CD4-positive, alpha-beta memory T cell (primary cell): ENCODE data around the gene NCR2. TPM values are rescaled to one million over a fixed set of nuclear protein-coding genes. Genes with fewer than 3 reads are reported as not detected.

Source experiments
- CTCF ChIA-PET: fragments of 350-600 bp; sonication (Branson Sonifier 250); formaldehyde crosslinking; loops from one replicate; lab custom pipeline; 2021; ENCODE audit warnings: inconsistent platforms; ENCODE audit not compliant: partially characterized antibody; lab: Charles Lee
- POLR2A ChIA-PET: fragments of 350-600 bp; sonication (Branson Sonifier 250); formaldehyde crosslinking; loops from one replicate; lab custom pipeline; 2021; ENCODE audit not compliant: partially characterized antibody; lab: Charles Lee
- DNase-seq, 5 donors: peaks; one replicate each; pipeline versions ENCODE4 v3.0.0 to v3.0.0-alpha.2; 2020 to 2022; ENCODE audit warnings: mixed read lengths in 1 of 5
- H3K27ac ChIP-seq: one replicate; pipeline ENCODE4 v1.7.0; 2013; ENCODE audit warnings: low read depth, low read length
- H3K27me3 ChIP-seq: 2 replicates; pipeline ENCODE4 v1.7.0; 2013; ENCODE audit warnings: mild to moderate bottlenecking, low read length, moderate library complexity; ENCODE audit not compliant: insufficient read depth
- H3K36me3 ChIP-seq: 2 replicates; pipeline ENCODE4 v1.7.0; 2013; ENCODE audit warnings: mild to moderate bottlenecking, low read length, moderate library complexity; ENCODE audit not compliant: insufficient read depth
- H3K4me1 ChIP-seq: 2 replicates; pipeline ENCODE4 v1.7.0; 2013; ENCODE audit warnings: mild to moderate bottlenecking, low read length, moderate library complexity; ENCODE audit not compliant: insufficient read depth
- H3K4me3 ChIP-seq, 2 donors: one replicate each; pipeline ENCODE4 v1.7.0; 2013; ENCODE audit warnings: low read length in 2 of 2, mild to moderate bottlenecking in 1 of 2
- H3K9me3 ChIP-seq, 2 donors: one replicate each; pipeline ENCODE4 v1.7.0; 2013; ENCODE audit warnings: low read length in 2 of 2, control low read depth in 1 of 2; ENCODE audit not compliant: control insufficient read depth in 1 of 2
- H3K27ac Mint-ChIP-seq, 7 donors: one replicate each; pipeline ENCODE4 v1.8.0; 2020 to 2021; ENCODE audit warnings: mixed read lengths in 7 of 7, mild to moderate bottlenecking in 6 of 7, inconsistent platforms in 3 of 7, moderate library complexity in 3 of 7
- H3K27me3 Mint-ChIP-seq, 2 donors: one replicate each; pipeline ENCODE4 v1.8.0; 2020 to 2021; ENCODE audit warnings: mixed read lengths in 2 of 2
- H3K36me3 Mint-ChIP-seq, 2 donors: one replicate each; pipeline ENCODE4 v1.8.0; 2020 to 2021; ENCODE audit warnings: mixed read lengths in 2 of 2, inconsistent platforms in 1 of 2, mild to moderate bottlenecking in 1 of 2
- H3K4me1 Mint-ChIP-seq, 4 donors: one replicate each; pipeline ENCODE4 v1.8.0; 2020 to 2021; ENCODE audit warnings: mixed read lengths in 4 of 4, mild to moderate bottlenecking in 1 of 4
- H3K4me3 Mint-ChIP-seq, 8 donors: one replicate each; pipeline ENCODE4 v1.8.0; 2020 to 2021; ENCODE audit warnings: mixed read lengths in 8 of 8, mild to moderate bottlenecking in 7 of 8, moderate library complexity in 6 of 8, inconsistent platforms in 3 of 8
- H3K9me3 Mint-ChIP-seq, 8 donors: one replicate each; pipeline ENCODE4 v1.8.0; 2020 to 2021; ENCODE audit warnings: mixed read lengths in 8 of 8, mild to moderate bottlenecking in 5 of 8, inconsistent platforms in 3 of 8, moderate library complexity in 1 of 8
- intact Hi-C: fragments of 100-400 bp; cut with micrococcal nuclease; formaldehyde crosslinking; loops from one replicate; pipeline ENCODE4 v1.15.1; 2023
- polyA plus RNA-seq, 2 donors: library from polyadenylated mRNA; unstranded; fragments of 300-500 nt; fragmentation: Illumina TruSeq; gene quantifications; one replicate each; pipeline ENCODE4 v1.2.3, GENCODE V29; 2021
- total RNA-seq, 2 experiments: library from RNA; stranded (reverse); gene quantifications; one replicate each; pipeline ENCODE4 v1.2.3, GENCODE V29; 2021

NCR2 gene
- total and polyA plus RNA-seq, 4 experiments from 2014 or later, result not detected

DNA sequence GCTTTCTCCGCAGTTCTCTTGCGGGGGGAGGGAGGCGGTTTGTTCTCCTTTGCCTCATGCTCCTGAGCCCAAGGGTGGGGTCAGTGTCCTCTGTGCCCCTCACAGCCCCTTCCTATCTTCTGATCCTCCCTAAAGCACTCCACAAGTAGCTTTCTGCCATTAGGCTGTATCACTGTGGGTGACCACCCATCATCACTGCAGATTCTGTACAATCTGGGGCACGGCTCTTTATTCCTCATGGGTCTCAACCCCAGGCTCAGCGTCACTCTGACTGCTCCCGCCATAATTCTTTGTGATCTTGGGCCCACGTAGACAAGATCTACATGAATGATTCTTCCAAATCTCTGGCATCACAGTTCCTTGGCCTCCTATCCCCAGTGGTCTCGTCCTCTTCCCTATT, 10.5 kb downstream of the NCR2 start:
- DNase-seq, result no peak
- H3K27me3 ChIP-seq, result no peaks in the 10 kb centered on the region
- no peak overlapping the region for H3K4me3 ChIP-seq
- peak overlapping the region in 1 of 8 donors; percentile 52 for H3K4me3 Mint-ChIP-seq
- H3K27ac ChIP-seq, result no peak overlapping the region
- H3K36me3 Mint-ChIP-seq, result peaks cover 0 to 5% of the 10 kb centered on the region in 2 donors
- intact Hi-C loops, result no loop called here
- H3K36me3 ChIP-seq, result no peaks in the 10 kb centered on the region
- H3K27ac Mint-ChIP-seq, result peak overlapping the region in 2 of 7 donors; percentile 50 to 74
- ChIA-PET POLR2A (interaction anchor here (1.3 kb wide), 1 partner anchor 11 kb away, joined by 6 read pairs; no protein-coding TSS in a partner anchor), CTCF (interaction anchor here (1.3 kb wide), 1 partner anchor 12 kb away, joined by 5 read pairs; no protein-coding TSS in a partner anchor)
- peaks cover 17% of the 10 kb centered on the region for H3K4me1 ChIP-seq
- H3K9me3 ChIP-seq, result no peaks in the 10 kb centered on the region
- H3K4me1 Mint-ChIP-seq, result peaks cover 17 to 27% (median 22%) of the 10 kb centered on the region in 4 donors
- peaks cover 5 to 14% of the 10 kb centered on the region in 2 donors for H3K27me3 Mint-ChIP-seq
- peaks cover 0 to 11% (median 6%) of the 10 kb centered on the region in 8 donors for H3K9me3 Mint-ChIP-seq

DNA sequence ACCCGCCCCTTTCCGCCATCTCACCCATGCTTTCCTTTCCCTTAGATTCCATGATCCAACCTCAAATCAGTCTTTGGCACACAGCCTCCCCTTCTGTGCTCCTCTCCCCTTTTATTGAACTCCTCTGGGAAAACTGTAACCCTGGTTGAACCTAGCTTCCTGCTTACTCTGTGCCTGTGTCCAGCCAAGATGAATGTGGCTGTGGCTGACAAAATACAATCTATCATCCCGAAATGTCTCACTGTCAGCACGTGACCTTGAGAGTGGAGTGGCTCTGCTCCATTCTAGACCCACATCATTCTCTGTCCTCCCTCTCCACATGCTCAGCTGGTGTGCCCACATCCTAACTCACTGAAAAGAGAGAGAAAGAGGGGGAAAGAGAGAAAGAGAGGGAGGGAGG, 11.0 kb downstream of the NCR2 start:
- H3K27me3 Mint-ChIP-seq, result peaks cover 7 to 19% of the 10 kb centered on the region in 2 donors
- Histone ChIP-seq H3K4me3 (no peak overlapping the region), H3K4me1 (peaks cover 17% of the 10 kb centered on the region), H3K27me3 (no peaks in the 10 kb centered on the region), H3K36me3 (no peaks in the 10 kb centered on the region), H3K27ac (no peak overlapping the region), H3K9me3 (no peaks in the 10 kb centered on the region)
- no peak for DNase-seq
- H3K9me3 Mint-ChIP-seq, result peaks cover 0 to 11% (median 6%) of the 10 kb centered on the region in 8 donors
- intact Hi-C loops, result no loop called here
- ChIA-PET POLR2A (no interaction called here), CTCF (no interaction called here)
- peak overlapping the region in 1 of 7 donors; percentile 38 for H3K27ac Mint-ChIP-seq
- H3K4me1 Mint-ChIP-seq, result peaks cover 17 to 27% (median 22%) of the 10 kb centered on the region in 4 donors
- H3K4me3 Mint-ChIP-seq, result peak overlapping the region in 1 of 8 donors; percentile 26
- peaks cover 0 to 5% of the 10 kb centered on the region in 2 donors for H3K36me3 Mint-ChIP-seq

DNA sequence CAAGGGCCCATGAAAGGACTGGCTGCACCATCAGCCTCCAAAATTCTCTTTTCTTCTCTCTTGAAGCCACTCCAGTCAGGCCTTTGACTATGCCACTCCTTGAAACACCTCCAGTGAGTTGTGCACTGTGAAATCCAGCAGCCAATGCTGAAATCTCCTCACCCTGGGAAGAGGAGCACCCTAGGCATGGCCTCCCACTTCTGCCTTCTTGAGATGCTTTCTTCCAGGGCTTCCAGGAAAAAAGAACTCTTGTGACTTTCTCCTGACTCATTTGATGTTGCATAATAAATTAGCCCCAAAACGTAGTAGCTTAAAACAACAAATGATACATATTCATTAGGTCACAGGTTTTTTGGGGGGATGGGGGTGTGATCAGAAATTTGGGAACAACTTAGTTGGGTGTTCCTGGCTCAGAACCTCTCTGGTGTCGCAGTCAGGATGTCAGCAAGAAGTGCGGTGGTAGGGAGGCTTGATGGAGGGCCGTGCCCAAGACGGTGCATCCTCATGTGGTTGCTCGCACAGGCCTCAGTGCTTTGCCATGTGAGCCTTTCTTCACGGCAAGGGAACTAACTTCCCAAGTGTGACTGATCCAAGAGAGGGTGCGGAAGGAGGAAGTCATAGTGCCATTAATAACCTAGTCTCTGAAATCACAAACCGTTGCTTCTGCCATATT, 12.1 kb downstream of the NCR2 start:
- POLR2A ChIA-PET, result no interaction called here
- H3K27ac Mint-ChIP-seq, result peak overlapping the region in 1 of 7 donors; percentile 47
- CTCF ChIA-PET, result no interaction called here

DNA sequence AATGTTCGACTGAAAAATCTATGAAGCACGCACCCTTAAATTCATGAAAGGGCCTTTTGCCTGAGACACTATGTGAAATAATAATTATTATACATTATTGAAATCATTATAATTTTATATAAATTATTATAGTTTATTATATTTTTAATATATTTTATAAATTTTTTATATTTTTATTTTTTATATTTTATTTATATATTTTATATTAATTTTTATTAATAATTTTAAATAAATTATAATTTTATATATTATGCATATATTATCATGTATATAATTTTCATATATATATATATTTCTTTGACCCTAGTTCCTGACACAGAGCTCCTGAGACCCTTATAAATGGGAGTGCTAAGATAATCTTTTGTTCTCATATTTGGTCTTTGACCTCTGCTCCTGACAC, 13.5 kb downstream of the NCR2 start:
- no peak overlapping the region for H3K4me3 ChIP-seq
- intact Hi-C loops, result no loop called here
- H3K4me1 ChIP-seq, result peaks cover 17% of the 10 kb centered on the region
- ChIA-PET POLR2A (no interaction called here), CTCF (interaction anchor here (1.2 to 1.7 kb wide), 3 partner anchors 14 to 30 kb away, joined by 3 read pairs; no protein-coding TSS in a partner anchor)
- H3K27me3 ChIP-seq, result no peaks in the 10 kb centered on the region
- H3K4me1 Mint-ChIP-seq, result peaks cover 17 to 27% (median 22%) of the 10 kb centered on the region in 4 donors
- peaks cover 0 to 5% of the 10 kb centered on the region in 2 donors for H3K36me3 Mint-ChIP-seq
- H3K9me3 Mint-ChIP-seq, result peaks cover 0 to 11% (median 6%) of the 10 kb centered on the region in 8 donors
- no peak for DNase-seq
- no peaks in the 10 kb centered on the region for H3K36me3 ChIP-seq
- no peaks in the 10 kb centered on the region for H3K9me3 ChIP-seq
- H3K27ac Mint-ChIP-seq, result no peak overlapping the region
- no peak overlapping the region for H3K4me3 Mint-ChIP-seq
- H3K27ac ChIP-seq, result no peak overlapping the region
- peaks cover 7 to 25% of the 10 kb centered on the region in 2 donors for H3K27me3 Mint-ChIP-seq

More for the DNA sequence above, 12.1 kb downstream of the NCR2 start:
- peaks cover 17 to 27% (median 22%) of the 10 kb centered on the region in 4 donors for H3K4me1 Mint-ChIP-seq
- Histone ChIP-seq H3K4me3 (no peak overlapping the region), H3K27ac (no peak overlapping the region), H3K27me3 (no peaks in the 10 kb centered on the region), H3K9me3 (no peaks in the 10 kb centered on the region), H3K4me1 (peaks cover 17% of the 10 kb centered on the region), H3K36me3 (no peaks in the 10 kb centered on the region)
- no peak for DNase-seq
- H3K36me3 Mint-ChIP-seq, result peaks cover 0 to 5% of the 10 kb centered on the region in 2 donors
- no peak overlapping the region for H3K4me3 Mint-ChIP-seq
- intact Hi-C loops, result no loop called here
- H3K27me3 Mint-ChIP-seq, result peaks cover 7 to 22% of the 10 kb centered on the region in 2 donors
- H3K9me3 Mint-ChIP-seq, result peaks cover 0 to 11% (median 6%) of the 10 kb centered on the region in 8 donors

DNA sequence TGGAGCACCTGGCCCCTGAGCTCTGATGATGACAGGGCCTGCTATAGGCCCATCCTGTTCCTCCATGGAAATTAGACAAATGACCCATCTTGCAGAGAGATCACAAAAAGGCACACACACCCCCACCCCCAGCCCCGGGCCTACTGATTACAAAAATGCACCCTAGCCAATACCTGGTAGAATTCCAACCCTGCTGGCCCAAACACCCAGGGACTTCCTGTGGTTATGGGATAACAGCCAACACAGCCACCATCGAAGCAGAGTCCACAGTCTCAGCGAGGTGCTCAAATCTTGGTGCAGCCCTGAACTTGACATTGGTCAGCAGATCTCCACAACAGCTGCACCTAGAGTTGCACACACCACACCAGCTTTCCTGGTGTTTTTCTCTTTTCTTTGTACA, 17.0 kb downstream of the NCR2 start:
- Histone ChIP-seq H3K36me3 (no peaks in the 10 kb centered on the region), H3K4me3 (no peak overlapping the region), H3K27me3 (no peaks in the 10 kb centered on the region), H3K9me3 (no peaks in the 10 kb centered on the region), H3K4me1 (no peaks in the 10 kb centered on the region), H3K27ac (no peak overlapping the region)
- CTCF ChIA-PET, result no interaction called here
- Mint-ChIP-seq H3K27ac (no peak overlapping the region), H3K4me3 (no peak overlapping the region), H3K27me3 (peaks cover 17 to 29% of the 10 kb centered on the region in 2 donors), H3K4me1 (peaks cover 0 to 1% (median 0%) of the 10 kb centered on the region in 4 donors), H3K36me3 (peaks cover 0 to 5% of the 10 kb centered on the region in 2 donors), H3K9me3 (peaks cover 0 to 12% (median 6%) of the 10 kb centered on the region in 8 donors)
- POLR2A ChIA-PET, result no interaction called here
- intact Hi-C loops, result no loop called here
- DNase-seq, result no peak

DNA sequence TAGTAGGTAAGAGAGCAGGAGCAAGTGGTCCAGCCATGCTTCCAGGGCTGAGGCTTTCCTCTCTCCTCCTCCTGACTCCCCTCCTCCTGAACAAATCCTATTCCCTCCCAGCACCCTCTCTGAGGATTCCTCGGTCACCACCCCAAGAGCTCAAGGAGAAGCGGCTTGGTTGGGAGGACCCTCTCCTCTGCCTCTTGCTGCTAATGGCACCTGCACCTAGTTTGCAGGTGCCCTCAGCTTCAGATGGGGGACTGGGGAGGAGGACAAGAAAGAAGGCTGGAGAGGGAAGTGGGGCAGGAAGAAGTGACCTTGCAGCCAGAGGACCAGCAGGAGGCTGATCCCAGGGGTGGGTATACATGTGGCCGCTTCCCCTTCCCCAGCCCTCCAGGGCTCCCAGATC, 17.5 kb downstream of the NCR2 start:
- H3K27me3 Mint-ChIP-seq, result peaks cover 17 to 30% of the 10 kb centered on the region in 2 donors
- peaks cover 0 to 13% (median 6%) of the 10 kb centered on the region in 8 donors for H3K9me3 Mint-ChIP-seq
- no peak for DNase-seq
- no peak overlapping the region for H3K27ac Mint-ChIP-seq
- H3K27ac ChIP-seq, result no peak overlapping the region
- no peak overlapping the region for H3K4me3 Mint-ChIP-seq
- no peaks in the 10 kb centered on the region for H3K4me1 Mint-ChIP-seq
- ChIA-PET POLR2A (no interaction called here), CTCF (no interaction called here)
- intact Hi-C loops, result no loop called here
- H3K36me3 Mint-ChIP-seq, result peaks cover 0 to 5% of the 10 kb centered on the region in 2 donors
- H3K4me1 ChIP-seq, result no peaks in the 10 kb centered on the region
- no peaks in the 10 kb centered on the region for H3K36me3 ChIP-seq
- H3K4me3 ChIP-seq, result no peak overlapping the region
- no peaks in the 10 kb centered on the region for H3K9me3 ChIP-seq
- H3K27me3 ChIP-seq, result no peaks in the 10 kb centered on the region

DNA sequence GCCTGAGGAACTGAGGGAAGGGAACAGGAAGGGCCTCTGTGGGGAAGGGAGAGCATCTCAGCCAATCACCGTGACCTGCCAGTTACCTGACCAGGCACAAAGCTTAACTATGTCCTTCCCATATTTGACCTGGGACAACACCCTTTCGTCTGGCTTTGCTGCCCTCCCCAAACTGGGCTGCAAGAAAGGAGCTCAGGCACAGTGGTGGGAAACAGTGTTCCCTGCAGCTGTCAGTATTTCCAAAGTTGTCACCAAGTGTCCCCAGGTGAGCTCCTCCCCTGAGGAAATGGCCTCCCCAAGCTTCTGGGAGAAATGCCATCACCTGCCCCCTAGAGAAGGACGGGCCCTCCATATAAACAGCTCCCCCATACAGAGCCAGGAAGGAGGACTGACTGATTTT, 17.9 kb downstream of the NCR2 start:
- Histone ChIP-seq H3K9me3 (no peaks in the 10 kb centered on the region), H3K4me3 (no peak overlapping the region), H3K4me1 (no peaks in the 10 kb centered on the region), H3K27me3 (no peaks in the 10 kb centered on the region), H3K27ac (no peak overlapping the region), H3K36me3 (no peaks in the 10 kb centered on the region)
- intact Hi-C loops, result no loop called here
- DNase-seq, result no peak
- H3K27ac Mint-ChIP-seq, result no peak overlapping the region
- no peak overlapping the region for H3K4me3 Mint-ChIP-seq
- peaks cover 0 to 2% of the 10 kb centered on the region in 2 donors for H3K36me3 Mint-ChIP-seq
- peaks cover 0 to 12% (median 4%) of the 10 kb centered on the region in 8 donors for H3K9me3 Mint-ChIP-seq
- no peaks in the 10 kb centered on the region for H3K4me1 Mint-ChIP-seq
- POLR2A ChIA-PET, result no interaction called here
- peaks cover 16 to 31% of the 10 kb centered on the region in 2 donors for H3K27me3 Mint-ChIP-seq
- CTCF ChIA-PET, result no interaction called here
